HG02623 (cell line): ENCODE measurements around the gene TRABD2B.

Experiments used
- ATAC-seq: cut with Tn5 transposase; IDR thresholded peaks from one replicate; pipeline ENCODE4 v1.9.1; 2021; ENCODE audit warnings: moderate library complexity; ENCODE audit not compliant: unreplicated experiment

Gene TRABD2B

DNA sequence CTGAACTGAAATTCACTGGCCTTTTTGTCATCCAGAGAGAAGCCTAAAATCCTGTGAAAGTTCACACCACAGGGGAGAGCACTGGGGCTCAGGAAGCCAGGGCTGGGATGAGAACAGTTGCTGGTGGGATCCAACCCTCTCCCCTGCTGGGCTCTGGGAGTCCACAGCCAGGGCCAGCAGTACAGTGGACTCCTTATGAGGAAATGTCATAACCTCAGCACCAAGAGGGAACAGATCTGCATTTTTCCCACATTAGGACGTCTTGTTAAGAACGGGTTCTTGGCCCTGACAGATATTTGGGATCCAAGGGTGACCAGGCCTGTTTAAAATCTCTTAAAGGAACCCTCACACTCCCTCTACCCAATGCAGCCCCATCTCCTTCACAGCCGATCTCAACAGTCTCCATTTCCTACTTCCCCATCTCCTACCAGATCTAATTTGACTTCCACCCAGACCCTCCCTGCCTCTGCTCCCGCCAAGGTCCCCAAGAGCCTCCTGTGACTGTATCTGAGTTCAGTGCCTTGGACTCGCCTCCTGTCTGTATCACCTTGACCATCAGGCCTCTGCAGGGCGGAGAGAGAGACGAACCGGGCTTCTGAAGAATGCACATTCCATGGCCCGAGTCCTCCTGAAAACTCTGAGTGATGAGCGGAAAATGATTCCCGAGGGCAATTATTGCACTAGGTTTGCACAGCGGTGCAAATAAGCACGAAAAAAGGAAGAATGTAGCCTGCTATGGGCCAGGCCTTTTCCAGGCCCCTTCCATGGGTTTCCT is 159.9 kb downstream of the TRABD2B start:
- no peak for ATAC-seq

DNA sequence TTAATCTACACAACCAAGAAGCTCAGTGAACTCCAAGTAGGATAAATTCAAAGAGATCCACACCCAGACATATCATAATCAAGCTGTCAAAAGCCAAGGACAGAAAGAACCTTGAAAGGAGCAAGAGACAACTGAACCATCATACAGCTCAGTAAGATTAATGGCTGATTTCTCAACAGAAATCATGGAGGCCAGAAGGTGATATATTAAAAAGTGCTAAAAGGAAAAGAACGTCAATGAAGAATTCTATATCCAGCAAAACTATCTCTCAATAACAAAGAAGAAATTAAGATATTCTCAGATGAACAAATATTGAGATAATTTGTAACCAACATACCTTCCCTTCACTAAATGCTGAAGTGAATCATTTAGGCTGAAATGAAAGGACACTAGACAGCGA is 161.8 kb downstream of the TRABD2B start:
- no peak for ATAC-seq

DNA sequence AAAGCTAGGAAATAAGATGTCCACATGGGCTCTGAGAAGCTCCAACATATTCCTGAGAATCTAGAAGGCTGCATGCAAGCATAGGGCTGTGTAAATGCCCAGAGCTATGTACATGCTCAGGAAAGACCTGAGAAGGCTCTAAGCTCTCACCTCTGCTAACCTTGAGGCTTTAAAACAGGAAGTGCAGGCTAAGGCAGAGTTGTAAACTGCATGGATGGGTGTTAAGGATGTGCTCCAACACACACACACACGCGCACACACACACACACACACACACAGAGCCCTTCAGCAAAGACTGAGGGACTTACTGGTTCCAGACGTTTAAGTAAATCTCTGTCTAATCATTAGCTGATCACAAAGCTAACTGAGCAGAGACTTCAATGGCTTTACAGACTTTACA is 162.9 kb downstream of the TRABD2B start:
- no peak for ATAC-seq

DNA sequence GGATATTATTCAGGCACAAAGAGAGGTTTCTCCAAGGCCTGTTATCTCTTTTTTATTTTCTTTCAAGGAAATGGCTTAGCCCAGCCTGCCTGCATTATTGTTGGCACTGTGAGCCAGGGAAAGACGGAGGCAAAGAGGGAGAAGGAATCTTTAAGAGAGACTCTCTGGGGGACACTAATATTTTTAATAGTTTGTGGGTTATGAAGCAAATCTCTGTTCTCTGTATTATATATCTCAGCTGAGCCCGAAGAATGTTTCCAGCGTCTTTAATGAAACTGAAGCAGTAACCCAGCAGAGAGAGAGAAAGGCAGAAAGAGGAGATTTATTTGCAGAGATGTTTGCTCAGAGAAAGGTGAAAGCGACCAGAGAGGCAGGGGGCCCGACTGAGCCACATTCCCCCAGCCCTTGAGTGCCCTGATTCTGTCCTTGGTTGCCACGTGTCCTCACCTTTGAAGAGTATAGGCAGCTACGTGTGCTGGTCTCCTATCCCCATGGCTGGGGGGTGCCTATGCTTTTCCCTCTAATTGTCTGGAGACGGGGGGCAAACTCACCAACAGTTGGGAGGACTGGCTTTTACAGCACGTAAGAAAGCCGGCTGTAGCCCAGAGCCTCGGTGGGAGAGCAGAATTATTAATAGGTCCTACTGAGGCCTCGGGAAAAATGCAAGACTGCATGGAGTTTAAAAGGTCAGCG is 166.4 kb downstream of the TRABD2B start:
- no peak for ATAC-seq

DNA sequence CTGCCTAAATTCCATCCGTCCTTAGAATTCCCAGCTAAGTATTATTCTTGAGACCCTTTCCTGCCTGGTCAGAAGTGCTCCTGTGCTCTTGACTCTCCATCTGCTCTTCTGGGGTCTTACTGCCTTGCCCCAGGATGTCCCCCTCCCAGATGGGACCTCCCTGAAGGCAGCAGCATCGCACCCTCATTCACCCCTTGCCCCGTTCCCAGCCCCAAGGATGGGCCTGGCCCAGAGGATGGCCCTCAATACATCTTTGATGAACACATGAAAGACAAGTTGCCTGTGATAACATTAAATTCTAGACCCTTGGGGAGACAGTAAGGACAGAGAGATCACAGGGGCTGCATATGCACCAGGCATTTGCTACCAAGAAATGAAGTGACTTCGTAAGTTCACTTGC is 167.2 kb downstream of the TRABD2B start:
- no peak for ATAC-seq

DNA sequence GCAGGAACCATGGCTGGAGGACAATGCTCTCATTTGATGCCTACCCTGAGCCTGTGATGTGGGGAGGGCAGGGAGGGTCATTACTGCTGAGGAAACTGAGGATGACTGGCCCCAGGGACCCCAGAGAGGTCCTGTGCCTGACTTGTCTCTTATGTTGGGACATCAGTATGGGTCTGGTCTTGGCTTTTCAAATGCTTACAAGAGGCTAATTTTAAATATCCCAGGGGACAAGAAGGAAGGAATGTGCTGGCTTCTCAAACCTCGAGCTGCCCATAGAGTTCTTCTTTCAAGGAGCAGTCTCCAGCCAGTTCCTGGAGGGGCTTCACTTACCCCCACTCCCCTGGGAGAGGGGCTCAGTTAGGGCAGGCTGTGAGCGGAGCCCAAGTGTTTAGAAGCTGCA is 168.2 kb downstream of the TRABD2B start:
- no peak for ATAC-seq

DNA sequence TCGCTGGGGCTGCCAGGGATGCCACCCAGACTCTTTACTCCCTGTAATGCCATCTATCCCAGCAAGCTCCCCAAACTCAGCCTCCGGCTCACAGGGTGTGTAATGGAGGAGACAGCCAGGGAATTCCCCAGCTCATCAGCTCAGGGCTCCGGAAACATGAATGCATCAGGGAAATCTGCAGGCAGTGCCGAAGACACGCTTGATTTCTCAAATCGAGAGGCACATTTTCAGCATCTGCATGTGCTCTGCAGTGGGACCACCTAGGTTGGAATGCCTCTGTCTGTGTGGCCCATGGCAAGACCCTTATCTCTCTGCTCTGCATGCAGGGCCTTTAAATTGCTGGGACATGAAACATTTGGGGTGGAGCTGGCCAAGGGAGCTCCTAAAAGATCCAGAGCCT is 170.1 kb downstream of the TRABD2B start:
- no peak for ATAC-seq

DNA sequence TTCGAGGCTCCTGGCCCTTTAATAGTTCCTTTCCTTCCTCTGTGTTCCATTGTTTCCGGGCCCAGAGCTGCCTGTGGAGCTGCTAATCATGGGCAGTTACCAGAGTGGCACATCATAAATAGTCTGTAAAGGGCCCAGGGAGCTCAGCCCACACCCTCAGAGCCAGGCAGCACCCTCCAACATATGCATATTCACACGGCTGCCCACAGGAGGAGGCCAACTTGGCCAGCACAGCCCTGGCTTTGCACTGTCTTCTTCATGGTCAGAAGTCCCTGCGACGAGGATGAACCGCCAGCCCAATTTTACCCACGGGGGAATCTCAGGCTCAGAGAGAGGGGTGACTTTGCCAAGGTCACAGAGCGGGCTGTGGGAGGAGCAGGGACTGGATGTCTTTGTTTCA is 172.5 kb downstream of the TRABD2B start:
- no peak for ATAC-seq

DNA sequence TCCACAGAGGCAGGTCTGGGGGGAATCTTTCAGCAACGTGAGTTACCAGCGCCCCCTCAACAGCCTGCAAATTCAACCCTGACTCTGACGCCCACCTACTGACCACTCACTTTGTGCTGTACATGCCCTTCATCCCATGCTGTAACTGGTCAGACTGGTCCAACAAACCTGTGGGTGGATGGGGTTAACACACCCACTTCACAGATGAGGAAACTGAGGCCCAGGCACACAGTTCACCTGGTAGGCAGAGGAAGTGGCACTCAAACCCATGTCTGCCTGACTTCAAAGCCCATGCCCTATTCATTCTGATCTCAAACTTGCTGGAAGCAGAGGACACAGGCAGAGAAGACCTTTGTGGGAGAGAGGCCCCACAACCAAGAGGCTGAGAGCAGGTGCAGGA is 172.9 kb downstream of the TRABD2B start:
- no peak for ATAC-seq

DNA sequence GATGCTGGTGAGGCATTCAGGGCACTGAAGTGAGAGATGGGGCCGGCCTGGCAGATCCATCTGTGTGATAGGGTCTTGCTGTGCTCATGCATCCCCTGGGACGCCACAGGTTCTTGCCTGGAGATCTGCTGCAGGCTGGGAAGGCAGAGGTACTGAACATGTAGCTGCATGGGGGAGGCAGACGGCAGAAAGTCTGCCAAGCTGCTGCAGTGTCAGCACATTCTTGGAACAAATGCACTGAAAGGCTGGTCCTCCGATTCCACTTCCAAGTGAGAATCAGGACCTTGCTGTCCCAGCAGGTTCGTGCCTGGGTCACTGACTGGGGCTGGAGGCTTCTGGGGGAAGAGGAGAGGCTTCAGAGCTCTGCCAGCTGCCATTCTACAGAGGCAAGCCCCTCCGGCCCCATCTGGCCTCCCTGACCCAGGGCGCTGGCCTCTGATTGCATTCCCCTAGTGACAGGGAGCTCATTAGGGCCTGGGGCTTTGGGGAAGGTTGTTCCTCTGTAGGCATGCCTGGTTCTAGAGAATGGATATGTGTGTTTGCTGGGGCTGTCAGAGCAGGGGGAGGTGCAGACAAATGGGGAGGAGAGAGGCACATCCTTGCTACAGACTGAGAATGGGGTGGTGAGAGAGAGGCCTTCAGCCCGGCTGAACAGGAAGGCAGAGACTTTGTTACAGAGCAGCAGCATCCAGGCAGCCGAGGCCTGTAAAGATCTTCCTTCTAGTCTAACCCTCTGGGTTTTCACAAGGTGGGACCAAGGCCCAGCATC is 174.0 kb downstream of the TRABD2B start:
- no peak for ATAC-seq

DNA sequence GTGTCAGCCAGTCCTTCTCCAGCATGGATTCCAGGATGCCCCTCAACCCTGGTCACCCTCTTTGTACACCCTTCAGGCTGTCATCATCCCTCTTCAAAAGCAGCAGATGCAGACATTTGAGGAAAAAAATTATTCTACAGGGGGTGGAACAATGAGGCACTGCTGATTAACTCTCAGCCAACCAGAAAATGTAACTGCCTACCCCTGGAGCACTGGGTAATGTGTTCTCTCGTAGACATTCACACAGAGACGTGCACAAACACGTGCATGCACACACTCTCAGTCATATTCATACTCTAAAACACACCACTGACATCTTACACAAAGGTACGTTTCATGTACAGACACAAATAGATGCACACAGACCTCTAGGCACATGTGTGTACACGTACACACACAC is 175.4 kb downstream of the TRABD2B start:
- no peak for ATAC-seq

DNA sequence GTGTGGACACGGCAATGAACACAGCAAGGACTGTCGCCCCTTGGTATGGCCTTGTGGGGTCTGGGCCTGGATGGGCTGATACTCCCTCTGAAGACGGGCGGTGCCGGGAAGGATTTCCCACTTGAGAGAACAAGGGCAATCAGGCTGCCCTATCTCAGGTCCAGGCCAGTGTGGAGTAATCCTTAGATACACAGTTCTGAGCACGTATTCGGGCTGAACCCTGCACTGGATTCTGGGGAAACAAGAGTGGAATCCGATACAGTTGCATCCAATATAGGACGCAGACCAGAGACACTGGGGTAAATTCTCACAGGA is 177.7 kb downstream of the TRABD2B start:
- ATAC-seq: no peak

DNA sequence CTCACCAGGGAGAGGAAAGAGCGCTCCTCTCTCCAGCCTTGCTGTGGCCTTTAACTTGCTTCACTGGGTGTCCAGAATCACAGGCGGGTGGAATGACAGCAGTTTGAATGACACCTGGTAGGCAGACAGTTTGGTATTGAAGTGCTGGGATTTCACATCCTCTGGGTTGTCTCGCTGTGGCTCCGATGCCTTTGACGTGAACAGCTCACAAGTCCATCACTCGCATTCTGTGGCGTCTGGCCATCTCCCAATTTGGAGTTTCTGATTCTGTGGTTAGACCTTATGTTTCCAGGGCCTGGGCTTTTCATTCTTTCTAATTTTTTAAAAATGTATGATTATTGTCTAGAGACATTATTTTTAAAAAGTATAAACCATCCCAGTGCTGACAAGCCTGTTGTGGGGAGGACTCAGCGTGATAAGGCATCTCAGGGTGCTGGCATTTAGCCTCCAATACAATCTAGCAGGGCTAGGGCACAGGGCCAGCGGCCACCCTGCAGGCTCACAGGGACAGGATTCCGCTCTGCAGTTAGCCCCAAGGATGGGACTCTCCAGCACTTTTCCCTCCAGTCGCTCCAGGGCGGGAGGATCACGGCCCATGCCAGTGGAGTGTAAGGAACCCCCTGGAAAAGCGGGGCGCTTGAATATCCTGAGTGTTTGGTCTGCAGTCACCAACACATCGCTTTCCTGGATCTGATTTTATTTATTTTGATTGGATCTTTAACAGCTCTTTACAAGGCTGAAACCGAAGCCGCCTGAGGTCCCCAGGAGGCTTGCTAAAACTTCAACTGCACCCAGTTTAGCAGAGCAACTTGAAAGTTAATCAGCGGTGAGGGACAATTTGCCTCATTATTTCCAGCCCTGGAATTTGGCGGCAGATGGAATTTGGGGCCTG is 178.3 kb downstream of the TRABD2B start:
- no peak for ATAC-seq

DNA sequence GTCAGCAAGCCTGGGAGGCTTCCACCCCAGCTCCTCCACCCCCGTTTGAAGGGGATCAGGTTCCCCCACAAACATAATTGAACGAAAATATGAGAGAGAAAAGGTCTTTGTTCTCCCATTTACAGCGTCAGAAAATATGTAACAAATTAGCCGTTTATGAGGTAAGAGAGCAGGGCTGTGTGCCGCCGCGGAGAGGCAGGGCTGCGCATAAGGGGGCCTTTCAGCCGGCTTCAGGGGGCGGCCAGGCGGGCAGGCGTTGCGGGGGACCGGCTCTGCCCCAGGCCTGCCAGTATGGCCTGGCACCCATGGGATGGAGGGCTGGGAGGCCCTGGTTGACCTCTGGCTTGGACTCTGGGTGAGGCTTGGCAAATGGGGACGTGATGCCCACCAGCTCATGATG is 179.3 kb downstream of the TRABD2B start:
- no peak for ATAC-seq

DNA sequence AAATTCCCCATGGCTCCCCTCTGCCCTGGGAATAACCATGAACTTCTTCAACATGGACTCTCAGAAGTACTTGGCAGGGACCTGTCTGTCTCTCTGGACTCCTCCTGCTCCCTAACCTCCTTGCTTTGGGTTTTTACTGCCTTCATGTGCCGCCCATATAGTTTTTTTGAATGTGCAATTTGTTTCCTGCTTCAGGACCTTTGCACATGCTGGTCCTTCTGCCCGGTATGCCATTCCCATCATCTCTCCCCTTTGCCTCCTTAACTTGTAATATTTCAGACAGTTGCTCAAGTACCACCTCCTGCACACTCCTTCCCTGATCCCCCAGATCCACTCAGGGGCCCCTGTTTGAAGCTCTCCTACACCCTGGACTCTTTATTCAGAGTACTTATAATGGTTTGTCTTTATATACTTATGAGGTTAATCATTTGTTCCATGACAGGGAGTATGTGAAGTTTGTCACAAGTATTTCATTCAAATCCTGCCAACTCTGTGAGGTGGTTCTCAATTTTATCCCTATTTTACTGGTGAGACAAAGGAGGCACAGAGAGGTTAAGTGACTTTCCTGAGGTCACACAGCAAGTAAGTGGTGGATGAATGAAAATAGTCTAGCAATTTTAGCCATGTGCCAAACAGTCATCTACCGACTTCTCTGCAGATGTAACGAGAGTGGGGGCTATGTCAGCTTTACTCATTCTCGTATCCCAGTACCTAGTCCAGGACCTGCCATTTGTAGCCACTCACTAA is 180.7 kb downstream of the TRABD2B start:
- no peak for ATAC-seq

DNA sequence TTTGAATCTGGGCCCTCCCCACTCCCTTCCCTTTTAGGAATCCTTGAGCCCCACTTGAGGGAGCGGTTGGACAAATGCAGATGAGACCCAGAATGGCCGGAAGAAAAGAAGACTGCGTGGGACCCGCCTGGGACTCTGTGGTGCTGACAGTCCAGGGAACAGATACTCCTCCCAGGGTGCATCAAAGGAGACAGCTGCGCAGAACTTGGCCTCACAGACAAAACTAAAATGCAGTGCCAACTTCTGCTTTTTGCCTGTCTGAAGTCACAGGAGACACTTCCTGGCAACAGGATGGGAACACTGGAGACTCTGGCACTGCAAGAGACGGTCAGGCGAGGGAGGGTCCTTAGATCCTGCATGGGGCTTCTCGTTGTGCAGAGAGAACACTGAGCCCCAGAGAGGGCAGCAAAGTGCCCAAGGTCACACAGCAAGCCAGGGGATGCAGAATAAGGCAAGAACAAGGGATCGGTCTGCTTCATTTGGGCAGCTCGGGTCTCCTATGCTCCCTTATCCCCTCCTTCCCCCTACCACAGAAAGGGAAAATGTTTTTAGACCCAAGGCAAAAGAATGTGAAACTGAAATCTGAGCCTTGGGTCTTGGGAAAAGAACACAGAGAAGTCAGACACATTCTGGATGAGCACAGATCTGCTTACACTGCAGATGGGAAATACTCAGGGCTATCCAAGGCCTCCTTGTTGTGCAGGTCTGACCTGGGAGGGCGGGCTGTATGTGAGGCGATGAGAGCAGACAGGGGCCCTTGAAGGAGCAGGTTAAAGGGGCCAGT is 182.4 kb downstream of the TRABD2B start:
- no peak for ATAC-seq

DNA sequence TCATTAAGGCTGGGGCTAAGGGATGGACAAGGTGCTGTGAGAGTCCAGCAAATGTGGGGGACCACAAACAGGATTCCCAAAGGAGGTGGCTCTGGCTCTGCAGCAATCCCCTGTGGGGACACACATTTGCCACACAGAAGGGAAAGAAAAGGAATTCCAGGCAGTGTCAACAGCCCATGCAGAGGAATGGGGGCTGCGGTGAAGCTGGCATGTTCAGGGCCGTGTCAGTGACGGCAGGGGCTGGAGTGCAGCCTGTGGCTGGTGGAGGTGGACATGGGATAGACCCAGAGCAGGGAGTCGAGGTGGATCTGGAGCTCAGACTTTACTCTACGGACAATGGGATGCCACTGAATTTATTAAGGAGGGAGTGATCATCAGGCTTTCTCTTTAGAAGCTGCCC is 183.2 kb downstream of the TRABD2B start:
- no peak for ATAC-seq

DNA sequence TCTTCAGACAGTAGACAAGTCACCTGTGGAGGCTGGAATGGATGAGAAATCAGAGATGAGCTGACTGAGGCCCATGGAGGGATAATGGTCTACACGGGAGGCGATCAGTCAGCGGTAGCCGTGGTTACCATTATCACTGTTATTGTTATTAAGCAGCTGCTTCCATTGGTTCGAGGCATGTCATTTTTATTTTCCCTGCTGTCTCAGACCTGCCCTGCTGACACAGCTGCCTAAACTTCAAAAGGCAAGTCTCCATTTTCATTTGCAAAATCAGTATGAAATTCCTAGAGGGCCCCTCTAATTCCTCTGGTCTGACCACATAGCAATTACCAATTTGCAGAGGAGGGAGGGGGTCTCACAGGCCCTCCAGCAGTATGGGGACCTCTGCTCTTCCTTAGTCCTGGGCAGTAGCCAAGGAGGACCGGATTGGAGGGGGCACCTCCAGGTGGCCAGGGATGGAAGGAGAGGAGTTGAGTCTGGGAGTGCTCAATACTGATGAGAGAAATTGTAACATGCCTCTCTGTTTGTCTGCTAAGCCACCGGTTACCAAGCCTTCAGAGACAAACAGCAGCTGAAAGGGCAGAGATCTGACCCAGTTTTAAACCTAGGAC is 184.2 kb downstream of the TRABD2B start:
- ATAC-seq: no peak

DNA sequence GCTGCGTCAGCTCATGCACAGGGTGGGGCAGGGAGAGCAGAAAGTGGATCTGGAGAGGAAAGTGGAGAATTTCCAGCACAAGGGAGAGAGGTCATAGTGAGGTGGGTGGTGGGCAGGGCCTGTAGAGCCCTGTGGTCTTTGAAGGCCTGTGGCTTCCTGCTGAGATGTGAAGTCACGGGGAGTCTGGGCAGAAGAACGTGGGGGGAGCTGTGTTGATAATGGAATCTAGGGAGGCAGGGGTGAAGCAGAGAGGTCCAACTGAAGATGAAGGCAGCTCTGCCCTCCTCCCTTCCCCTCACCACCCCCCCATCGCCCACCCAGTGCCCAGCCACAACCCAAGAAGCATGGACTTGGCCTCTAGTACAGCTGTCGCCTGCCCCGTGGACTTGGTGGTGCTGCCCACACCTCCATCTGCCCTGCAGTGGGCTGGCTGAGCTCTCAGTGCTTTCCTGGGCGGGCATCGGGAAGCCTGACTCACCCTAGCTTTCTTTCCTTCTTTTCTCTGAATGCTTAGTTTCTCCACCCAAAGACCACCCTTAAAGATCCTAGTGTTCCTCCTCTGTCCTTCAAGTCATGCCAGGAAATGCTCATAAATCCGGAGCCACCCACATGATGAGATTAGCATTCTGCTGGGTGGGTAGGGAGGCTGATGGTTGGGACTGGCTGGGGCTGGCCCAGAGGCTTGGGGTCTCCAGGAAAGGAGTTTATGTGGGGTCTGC is 186.1 kb downstream of the TRABD2B start:
- ATAC-seq: no peak
